ENCODE data around the gene CAPN5. TPM values are rescaled to one million over a fixed set of nuclear protein-coding genes. Genes with fewer than 3 reads are reported as not detected.

Gene CAPN5
- total and polyA plus RNA-seq, 2 of the 13 experiments (the other 11 are each of a cell fraction or from before 2014, with no cell fraction given), result 0.27 to 1.2 TPM

DNA sequence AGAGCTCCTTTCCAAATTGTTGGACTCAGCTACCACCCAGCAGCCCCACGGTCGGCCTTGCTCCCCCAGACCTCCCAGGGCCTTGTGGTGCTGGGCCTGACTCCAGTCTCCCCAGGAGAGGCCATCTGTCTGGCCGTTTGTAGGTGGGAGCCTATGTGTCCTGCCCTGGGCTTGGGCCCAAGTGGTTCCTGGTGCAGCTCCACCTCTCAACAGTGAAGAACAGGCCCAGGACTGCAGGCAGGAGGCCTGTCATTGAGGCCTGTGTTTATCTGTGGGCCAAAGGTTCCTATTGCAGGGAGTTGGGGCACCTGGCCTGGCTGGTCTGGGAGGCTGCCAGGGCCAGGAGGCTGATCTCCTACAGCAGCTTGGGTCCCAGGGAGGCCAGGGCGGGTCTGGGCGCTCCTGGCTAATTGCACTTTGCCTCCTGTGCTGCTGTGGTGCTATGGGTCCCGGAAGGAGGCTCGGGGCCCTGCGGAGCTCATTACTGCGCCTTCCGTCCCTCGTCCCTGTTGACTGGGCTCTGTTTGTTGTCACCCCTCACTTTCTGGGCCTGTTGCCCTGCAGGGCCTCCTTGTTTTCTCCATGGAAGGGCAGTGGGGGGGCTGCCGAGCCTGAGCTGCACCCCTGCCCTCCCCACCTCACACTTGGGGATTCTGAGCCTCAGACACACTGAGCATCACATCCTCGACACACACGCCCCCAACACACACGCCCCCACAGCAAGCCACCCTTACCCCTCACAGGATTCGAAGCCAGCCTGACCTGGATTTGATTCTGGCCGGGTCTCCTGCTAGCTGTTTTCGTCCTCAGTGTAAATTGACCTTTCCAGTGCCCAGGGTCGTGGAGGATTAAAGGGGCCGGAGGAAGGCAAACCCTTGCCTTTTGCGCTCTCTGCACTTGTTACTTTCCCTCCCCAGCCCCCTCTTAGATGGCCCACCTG lies 29.1 kb downstream of the CAPN5 start (continued):
- TF ChIP-seq SOX5 (CRISPR knock-in tag; IDR thresholded peaks at IDR 0.05; ENCODE audit: borderline replicate concordance), result peak; percentile 51; the same call in 1 of the 2 replicates

DNA sequence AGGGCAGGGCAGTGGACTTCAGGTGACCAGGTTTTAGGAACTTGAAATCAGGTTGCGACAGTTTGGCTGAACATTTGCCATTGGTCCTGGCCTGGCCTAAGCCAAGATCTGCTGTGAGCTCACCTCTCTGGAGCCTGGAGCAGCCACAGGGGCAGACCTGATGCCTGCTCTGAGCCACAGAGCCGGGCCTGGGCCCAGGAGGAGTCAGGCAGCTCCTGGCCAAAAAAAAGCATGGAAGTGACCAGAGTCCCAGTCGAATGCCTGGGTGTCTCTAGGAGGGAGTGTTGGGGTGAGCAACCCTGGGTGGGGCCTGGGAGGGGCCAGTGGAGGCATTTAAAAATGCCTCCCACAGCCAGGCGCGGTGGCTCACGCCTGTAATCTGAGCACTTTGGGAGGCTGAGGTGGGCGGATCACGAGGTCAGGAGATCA lies 29.8 kb downstream of the CAPN5 start:
- peak overlapping the region; percentile 73 for H3K4me2 ChIP-seq (ENCODE audit: low read depth, low read length)
- peaks cover 27% of the 10 kb centered on the region for H3K4me1 ChIP-seq (ENCODE audit: insufficient read depth, low read length)
- peak overlapping the region; percentile 4 for H2AFZ ChIP-seq (ENCODE audit: low read length)
- peak overlapping the region in 1 of 3 experiments; percentile 62; a peak in 1 of 6 replicates for H3K4me3 ChIP-seq (replicated peaks in 1 of 3; ENCODE audit: insufficient read depth in 1 of 3, low read depth in 2 of 3, low read length in 3 of 3)
- H3K9ac ChIP-seq (ENCODE audit: insufficient read depth, low read depth, low read length), result peak overlapping the region; percentile 61; the same call in 1 of the 2 replicates
- no peak for FAIRE-seq
- WGBS (ENCODE audit: low lambda C conversion rate), result 74% methylated on average over 7 of the region's 8 CpGs
- no peaks in the 10 kb centered on the region for H3K9me3 ChIP-seq (ENCODE audit: low read length)
- no TSS peak for BruUV-seq (replicated peaks)
- DNase-seq (ENCODE audit: low spot score), result no peak
- peaks cover 0 to 4% of the 10 kb centered on the region in 2 experiments; a peak in 1 of 5 replicates for H3K27me3 ChIP-seq (ENCODE audit: control insufficient read depth in 1 of 2, insufficient read depth in 2 of 2, low read length in 2 of 2)
- intact Hi-C loops (cut with micrococcal nuclease; ENCODE audit: unreplicated experiment) (loop anchor here (10.0 kb wide), 1 partner anchor 292 kb away; no protein-coding TSS in a partner anchor), in situ Hi-C loops (cut with HindIII; ENCODE audit: extremely low pct_ligation_motif_present, low pct_unique_long_range_greater_than_20kb) (no loop called here)
- H3K27ac ChIP-seq (ENCODE audit: extremely low read length, insufficient read depth, low read length), result peak overlapping the region; percentile 74
- peak; percentile 45 for ATAC-seq
- ChIA-PET POLR2A (interaction anchor here (1.6 to 2.1 kb wide), 5 partner anchors 10 to 48 kb away, joined by 4 to 16 read pairs (median 8); no protein-coding TSS in a partner anchor), CTCF (ENCODE audit: low intra/inter-chr PET ratio, low total read pairs) (no interaction called here)
- no peaks in the 10 kb centered on the region for H3K79me2 ChIP-seq (ENCODE audit: insufficient read depth, low read length)
- H4K20me1 ChIP-seq (ENCODE audit: insufficient read depth, low read length), result no peaks in the 10 kb centered on the region
- no peaks in the 10 kb centered on the region for H3K36me3 ChIP-seq (replicated peaks in 1 of 2; ENCODE audit: control insufficient read depth in 1 of 2, insufficient read depth in 2 of 2, low read length in 2 of 2)
- TF ChIP-seq ZNF543 (CRISPR knock-in tag; IDR thresholded peaks at IDR 0.05) (no peak), CEBPB (IDR thresholded peaks at IDR 0.05; ENCODE audit: borderline replicate concordance, low read depth, low read length) (peak; percentile 5; the same call in 1 of the 2 replicates), ZNF546 (CRISPR knock-in tag; conservative IDR thresholded peaks at IDR 0.05) (no peak), CEBPG (CRISPR knock-in tag; IDR thresholded peaks at IDR 0.05) (0 out of 2 replicates have a peak, but pooled peaks have one; percentile 14), ZNF577 (CRISPR knock-in tag; IDR thresholded peaks at IDR 0.05; ENCODE audit: borderline replicate concordance, low read depth) (no peak), ZNF329 (CRISPR knock-in tag; IDR thresholded peaks at IDR 0.05; ENCODE audit: low read depth) (0 out of 2 replicates have a peak, but pooled peaks have one; percentile 26)
- TF ChIP-seq, protein P1, sequence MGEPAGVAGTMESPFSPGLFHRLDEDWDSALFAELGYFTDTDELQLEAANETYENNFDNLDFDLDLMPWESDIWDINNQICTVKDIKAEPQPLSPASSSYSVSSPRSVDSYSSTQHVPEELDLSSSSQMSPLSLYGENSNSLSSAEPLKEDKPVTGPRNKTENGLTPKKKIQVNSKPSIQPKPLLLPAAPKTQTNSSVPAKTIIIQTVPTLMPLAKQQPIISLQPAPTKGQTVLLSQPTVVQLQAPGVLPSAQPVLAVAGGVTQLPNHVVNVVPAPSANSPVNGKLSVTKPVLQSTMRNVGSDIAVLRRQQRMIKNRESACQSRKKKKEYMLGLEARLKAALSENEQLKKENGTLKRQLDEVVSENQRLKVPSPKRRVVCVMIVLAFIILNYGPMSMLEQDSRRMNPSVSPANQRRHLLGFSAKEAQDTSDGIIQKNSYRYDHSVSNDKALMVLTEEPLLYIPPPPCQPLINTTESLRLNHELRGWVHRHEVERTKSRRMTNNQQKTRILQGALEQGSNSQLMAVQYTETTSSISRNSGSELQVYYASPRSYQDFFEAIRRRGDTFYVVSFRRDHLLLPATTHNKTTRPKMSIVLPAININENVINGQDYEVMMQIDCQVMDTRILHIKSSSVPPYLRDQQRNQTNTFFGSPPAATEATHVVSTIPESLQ (CRISPR knock-in tag; conservative IDR thresholded peaks at IDR 0.05), result no peak

Data from HepG2 (cell line).